Heart right ventricle (tissue), 16 donors: ENCODE measurements around the gene RAB24. TPM values are rescaled to one million over a fixed set of nuclear protein-coding genes. Genes with fewer than 3 reads are reported as not detected.

ENCODE experiments used
- ATAC-seq, 8 donors: fragments of 200-7000 bp; cut with Tn5 transposase; one replicate each; pipeline ENCODE4 v1.9.1; 2020; ENCODE audit warnings: mild to moderate bottlenecking in 8 of 8, moderate library complexity in 8 of 8, moderate number of reproducible peaks in 1 of 8
- DNase-seq, 2 donors: peaks; one replicate each; pipeline ENCODE4 v3.0.0-alpha.2; 2020
- H3K27ac ChIP-seq, 10 donors: fragments of 200-600 bp; sonication (generic) in 2 of 10; one replicate each; pipeline versions ENCODE4 v1.5.0 to v1.8.0; 2020 to 2022; ENCODE audit warnings: mild to moderate bottlenecking in 3 of 10
- H3K27me3 ChIP-seq, 7 donors: fragments of 200-600 bp; one replicate each; pipeline ENCODE4 v1.8.0; 2021 to 2022; ENCODE audit warnings: mild to moderate bottlenecking in 2 of 7
- H3K36me3 ChIP-seq, 9 donors: fragments of 200-600 bp; sonication (generic) in 1 of 9; one replicate each; pipeline versions ENCODE4 v1.5.0 to v1.8.0; 2020 to 2022; ENCODE audit warnings: mild to moderate bottlenecking in 2 of 9
- H3K4me1 ChIP-seq, 9 donors: fragments of 200-600 bp; sonication (generic) in 1 of 9; one replicate each; pipeline versions ENCODE4 v1.5.0 to v1.8.0; 2020 to 2022; ENCODE audit warnings: mild to moderate bottlenecking in 4 of 9
- H3K4me3 ChIP-seq, 10 donors: fragments of 200-600 bp; sonication (generic) in 2 of 10; one replicate each; pipeline versions ENCODE4 v1.5.0 to v1.8.0; 2020 to 2022; ENCODE audit warnings: mild to moderate bottlenecking in 7 of 10, moderate library complexity in 2 of 10
- H3K9me3 ChIP-seq, 11 donors: fragments of 200-600 bp in 10 of 11; sonication (generic) in 2 of 11; one replicate each; pipeline versions ENCODE4 v1.5.0 to v1.8.0; 2013 to 2022; ENCODE audit warnings: mild to moderate bottlenecking in 2 of 11, control low read depth in 1 of 11, moderate library complexity in 1 of 11
- WGBS, 2 donors: extraction: QIAGEN DNeasy Blood & Tissue Kit; methylation state at CpG; one replicate each; pipeline ENCODE4 v1.1.7; 2013; ENCODE audit warnings: inconsistent platforms in 1 of 2; 5-methylcytosine and 5-hydroxymethylcytosine counted together
- intact Hi-C, 10 donors: fragments of 100-400 bp; cut with DNase I; formaldehyde crosslinking; loops; one replicate each; pipeline versions ENCODE4 v1.11.1 to v1.14.2; 2022
- polyA plus RNA-seq, 2 donors: library from polyadenylated mRNA; stranded (reverse); fragments of 200-250 nt; gene quantifications; one replicate each; pipeline ENCODE4 v1.2.3, GENCODE V29; 2013
- total RNA-seq, 10 donors: library from RNA; stranded (reverse); fragmentation: NEBNext Ultra II Directional in 3 of 10; extraction: Animal tissue kit (Norgen Biotek cat#: 25700) in 3 of 10; gene quantifications; one replicate each; pipeline versions ENCODE4 v1.2.1 to v1.2.4, GENCODE V29; 2021 to 2023
- TF ChIP-seq, protein P1 (sequence below), 9 donors: fragments of 200-600 bp; sonication (generic) in 2 of 9; IDR thresholded peaks; one replicate each; pipeline versions ENCODE4 v1.5.0 to v1.8.0; 2021 to 2022; ENCODE audit warnings: antibody characterized with exemption in 9 of 9, mild to moderate bottlenecking in 5 of 9, moderate library complexity in 1 of 9
- donor health status: Arrhythmogenic right ventricular cardiomyopathy.
- donor health status: ischemic (EF 13 %, LVEDD 7.1; RV severe dilation, severe dysfunction).
- donor health status: healthy with polysubstance abuse.
- donor health status: DM: no; HTN: yes; CAD: no.
- donor health status: DM: no; HTN: no; CAD: no.
- donor health status: ischemic (EF 25% LVEDD 6.9; RV normal size, moderate dysfunction).
- donor health status: ischemic (EF 25% LVEDD 5.7; RV mildly dilated, moderate dysfunction).
- donor health status: healthy.
- donor health status: DM: yes; HTN: yes; CAD: no.
- donor health status: Ischemic cardiomyopathy.
- donor health status: ischemic (EF 35%, LVEDD 5.7; RV mildly dilated, moderate dysfunction).
- donor health status: nonischemic (EF 11% LVEDD 7.7; RV severe dilation, severe dysfunction).
- donor health status: DM: yes; HTN: yes; CAD: no.
- donor health status: PGD.
- donor health status: ischemic (EF 29% LVEDD 5.4; RV normal size, mild dysfunction).
- donor health status: nonischemic (EF 23%, LVEDD 6.1; RV moderate dilation, normal function).

RAB24 gene
- total and polyA plus RNA-seq, 12 donors: 14.7 to 39.4 (median 19.7) TPM

DNA sequence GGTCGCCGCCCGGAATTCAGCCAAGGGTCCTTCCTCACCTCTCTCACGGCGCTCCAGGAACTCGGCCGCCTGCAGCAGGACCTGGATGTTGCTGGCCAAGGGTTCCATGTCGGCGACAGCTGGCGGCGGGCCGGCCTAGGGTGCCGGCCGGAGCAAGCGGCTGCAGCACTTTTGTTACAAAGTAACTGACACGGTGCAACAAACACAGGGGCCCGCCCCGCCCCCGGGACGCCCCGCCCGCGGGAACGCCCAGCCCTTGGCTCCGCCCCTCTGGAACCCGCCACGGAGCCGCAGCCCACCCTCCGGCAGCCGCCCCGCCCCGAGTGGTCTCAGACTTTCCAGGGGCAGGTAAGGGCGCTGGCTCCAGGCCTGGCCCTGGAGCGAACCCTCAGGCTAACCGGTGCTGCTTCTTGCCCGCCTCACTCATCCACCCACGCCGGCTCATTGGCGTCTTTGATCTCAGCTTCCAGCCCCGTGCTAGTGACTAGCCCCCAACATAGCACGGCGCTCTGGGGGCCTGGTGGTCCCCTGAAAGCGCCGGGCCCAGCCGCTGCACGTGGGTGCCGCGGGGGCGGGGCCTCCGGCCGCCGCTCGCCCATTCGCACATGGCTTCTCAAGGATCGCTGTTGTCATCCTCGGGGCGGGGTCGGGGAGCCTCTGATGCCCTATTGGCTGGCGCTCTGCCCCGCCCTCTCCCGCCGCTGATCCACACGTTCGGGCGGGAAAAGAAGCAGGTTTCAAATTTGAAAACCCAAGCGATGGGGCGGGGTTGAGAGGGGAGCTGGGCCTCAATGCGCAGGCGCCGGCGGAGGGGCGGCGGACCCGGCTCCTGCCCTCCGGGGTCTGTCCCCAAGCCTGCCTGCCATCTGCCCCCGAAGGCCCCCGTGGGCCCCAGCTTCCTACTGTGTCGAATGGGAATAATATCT, 8.5 kb upstream of the RAB24 start, which contains the start of gene MXD3:
MXD3 (minus strand) TSS at position 176 of the 926 bp plus-strand sequence; CDS start at position 108, 68 bp downstream.
- intact Hi-C loops: loop anchor here in 4 of 10 donors (5.0 to 10.0 kb wide), 5 partner anchors 53 to 193 kb away; partner anchors contain the start of genes PDLIM7 (in 2 of the 4) and DOK3 (in 1 of the 4)
- peaks cover 14 to 63% (median 28%) of the 10 kb centered on the region in 9 donors for H3K4me1 ChIP-seq
- ATAC-seq (peak; percentile 85 to 96 (median 92)), DNase-seq (peak; percentile 95 to 97)
- no peaks in the 10 kb centered on the region for H3K9me3 ChIP-seq
- TF ChIP-seq, protein P1, sequence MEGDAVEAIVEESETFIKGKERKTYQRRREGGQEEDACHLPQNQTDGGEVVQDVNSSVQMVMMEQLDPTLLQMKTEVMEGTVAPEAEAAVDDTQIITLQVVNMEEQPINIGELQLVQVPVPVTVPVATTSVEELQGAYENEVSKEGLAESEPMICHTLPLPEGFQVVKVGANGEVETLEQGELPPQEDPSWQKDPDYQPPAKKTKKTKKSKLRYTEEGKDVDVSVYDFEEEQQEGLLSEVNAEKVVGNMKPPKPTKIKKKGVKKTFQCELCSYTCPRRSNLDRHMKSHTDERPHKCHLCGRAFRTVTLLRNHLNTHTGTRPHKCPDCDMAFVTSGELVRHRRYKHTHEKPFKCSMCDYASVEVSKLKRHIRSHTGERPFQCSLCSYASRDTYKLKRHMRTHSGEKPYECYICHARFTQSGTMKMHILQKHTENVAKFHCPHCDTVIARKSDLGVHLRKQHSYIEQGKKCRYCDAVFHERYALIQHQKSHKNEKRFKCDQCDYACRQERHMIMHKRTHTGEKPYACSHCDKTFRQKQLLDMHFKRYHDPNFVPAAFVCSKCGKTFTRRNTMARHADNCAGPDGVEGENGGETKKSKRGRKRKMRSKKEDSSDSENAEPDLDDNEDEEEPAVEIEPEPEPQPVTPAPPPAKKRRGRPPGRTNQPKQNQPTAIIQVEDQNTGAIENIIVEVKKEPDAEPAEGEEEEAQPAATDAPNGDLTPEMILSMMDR (IDR thresholded peaks at IDR 0.05): no peak
- no peaks in the 10 kb centered on the region for H3K27me3 ChIP-seq
- H3K36me3 ChIP-seq: peaks cover 0 to 19% (median 6%) of the 10 kb centered on the region in 9 donors
- peak within 1 kb of the TSS; percentile 34 to 70 (median 58) for H3K4me3 ChIP-seq
- peak within 1 kb of the TSS in 1 of 10 donors; percentile 97 for H3K27ac ChIP-seq
- 0% methylated on average over 74 to 78 of the region's 78 CpGs for WGBS, 2 donors

DNA sequence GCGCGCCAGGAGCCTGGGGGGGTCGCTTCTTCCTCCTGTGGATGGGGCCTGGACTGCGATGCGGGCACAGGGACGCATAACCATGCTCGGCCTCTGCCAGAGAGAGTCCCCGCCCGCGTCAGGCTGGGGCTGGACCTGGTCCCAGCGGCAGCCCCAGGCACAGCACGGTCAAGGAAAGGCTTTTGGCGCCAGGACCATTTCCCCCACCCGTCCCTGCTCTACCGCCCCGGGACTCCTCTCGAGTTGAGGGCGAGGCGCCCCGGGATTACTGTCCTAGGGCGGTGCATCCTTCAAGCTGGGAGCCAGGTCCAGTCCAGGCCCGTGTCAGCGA, 7.8 kb upstream of the RAB24 start:
- TF ChIP-seq, protein P1 (IDR thresholded peaks at IDR 0.05): no peak
- intact Hi-C loops: loop anchor here in 4 of 10 donors (5.0 to 10.0 kb wide), 5 partner anchors 53 to 193 kb away; partner anchors contain the start of genes PDLIM7 (in 2 of the 4) and DOK3 (in 1 of the 4)
- no peak for DNase-seq
- Histone ChIP-seq H3K4me3 (peak overlapping the region in 9 of 10 donors; percentile 39 to 70 (median 61)), H3K27me3 (no peaks in the 10 kb centered on the region), H3K4me1 (peaks cover 14 to 69% (median 28%) of the 10 kb centered on the region in 9 donors), H3K9me3 (no peaks in the 10 kb centered on the region), H3K36me3 (peaks cover 0 to 19% (median 7%) of the 10 kb centered on the region in 9 donors), H3K27ac (peak overlapping the region in 1 of 10 donors; percentile 67)
- peak in 5 of 8 donors; percentile 3 to 15 (median 6) for ATAC-seq
- WGBS, 2 donors: 0 to 1% methylated on average over 20 to 23 of the region's 23 CpGs

DNA sequence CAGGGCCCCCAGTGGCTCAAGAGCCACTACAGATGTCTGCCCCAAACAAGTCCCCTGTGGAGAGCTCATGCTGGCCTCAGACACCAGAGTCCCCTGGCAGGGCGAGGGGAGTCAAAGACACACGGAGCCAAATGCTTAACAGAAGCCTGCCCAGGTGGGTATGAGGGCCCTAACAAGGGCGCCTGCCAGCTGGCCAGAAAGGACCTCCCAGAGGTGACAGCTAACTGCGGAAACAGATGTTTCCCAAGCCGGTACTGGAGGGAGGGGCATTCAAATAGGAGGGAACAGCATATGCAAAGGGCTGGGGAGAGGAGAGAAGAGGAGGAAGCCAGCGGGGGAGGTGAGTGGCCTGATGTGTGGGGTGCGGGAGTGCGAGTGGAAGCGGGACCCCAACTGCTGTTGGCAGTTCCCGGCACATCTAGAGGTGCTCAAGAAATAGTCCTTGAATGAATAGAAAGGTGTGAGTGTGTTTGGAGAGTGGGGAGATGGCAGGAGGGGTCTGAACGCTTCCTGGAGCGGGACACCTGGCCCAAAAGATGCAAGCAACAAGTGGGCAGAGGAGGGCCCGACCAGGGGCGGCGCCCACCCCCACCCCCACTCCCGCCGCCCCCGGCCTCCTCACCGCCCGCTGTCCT, 7.4 kb upstream of the RAB24 start:
- Histone ChIP-seq H3K27ac (peak overlapping the region in 1 of 10 donors; percentile 97), H3K36me3 (peaks cover 0 to 20% (median 7%) of the 10 kb centered on the region in 9 donors), H3K27me3 (no peaks in the 10 kb centered on the region), H3K4me3 (peak overlapping the region in 7 of 10 donors; percentile 51 to 70 (median 64)), H3K9me3 (no peaks in the 10 kb centered on the region), H3K4me1 (peaks cover 14 to 74% (median 28%) of the 10 kb centered on the region in 9 donors)
- WGBS, 2 donors: 18 to 31% methylated on average over 15 to 20 of the region's 20 CpGs
- TF ChIP-seq, protein P1 (IDR thresholded peaks at IDR 0.05): no peak
- peak in 1 of 8 donors; percentile 12 for ATAC-seq
- no peak for DNase-seq
- intact Hi-C loops: loop anchor here in 4 of 10 donors (5.0 to 10.0 kb wide), 5 partner anchors 54 to 194 kb away; partner anchors contain the start of genes PDLIM7 (in 2 of the 4) and DOK3 (in 1 of the 4)

DNA sequence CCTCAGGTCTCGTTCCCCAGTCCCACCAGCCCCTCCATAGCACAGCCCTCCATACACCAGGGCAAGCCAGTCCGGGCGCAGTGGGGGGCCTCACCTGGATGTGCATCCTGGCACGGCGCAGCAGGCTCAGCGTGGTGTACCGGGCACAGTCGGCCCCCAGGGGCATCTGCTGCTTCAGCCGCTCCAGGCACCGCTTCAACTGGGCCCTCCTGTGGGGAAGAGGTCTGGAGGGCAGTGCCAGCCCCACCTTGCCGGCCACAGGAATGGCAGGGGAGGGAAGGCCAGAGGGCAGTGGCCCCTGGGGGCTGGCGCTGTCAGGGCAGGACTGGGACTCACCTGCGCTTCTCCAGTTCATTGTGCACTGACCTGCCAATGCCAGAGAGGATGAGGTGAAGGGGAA, 6.8 kb upstream of the RAB24 start:
- ATAC-seq (no peak), DNase-seq (no peak)
- H3K4me3 ChIP-seq: peak overlapping the region in 1 of 10 donors; percentile 67
- TF ChIP-seq, protein P1 (IDR thresholded peaks at IDR 0.05): no peak
- peaks cover 0 to 25% (median 7%) of the 10 kb centered on the region in 9 donors for H3K36me3 ChIP-seq
- 91 to 94% methylated on average over 13 of the region's 13 CpGs for WGBS, 2 donors
- no peaks in the 10 kb centered on the region for H3K27me3 ChIP-seq
- no peaks in the 10 kb centered on the region for H3K9me3 ChIP-seq
- intact Hi-C loops: loop anchor here in 4 of 10 donors (5.0 to 10.0 kb wide), 5 partner anchors 54 to 194 kb away; partner anchors contain the start of genes PDLIM7 (in 2 of the 4) and DOK3 (in 1 of the 4)
- peak overlapping the region in 1 of 10 donors; percentile 97 for H3K27ac ChIP-seq
- H3K4me1 ChIP-seq: peaks cover 14 to 79% (median 30%) of the 10 kb centered on the region in 9 donors
